Measurements from ENCODE around the gene RAPGEF5.

DNA sequence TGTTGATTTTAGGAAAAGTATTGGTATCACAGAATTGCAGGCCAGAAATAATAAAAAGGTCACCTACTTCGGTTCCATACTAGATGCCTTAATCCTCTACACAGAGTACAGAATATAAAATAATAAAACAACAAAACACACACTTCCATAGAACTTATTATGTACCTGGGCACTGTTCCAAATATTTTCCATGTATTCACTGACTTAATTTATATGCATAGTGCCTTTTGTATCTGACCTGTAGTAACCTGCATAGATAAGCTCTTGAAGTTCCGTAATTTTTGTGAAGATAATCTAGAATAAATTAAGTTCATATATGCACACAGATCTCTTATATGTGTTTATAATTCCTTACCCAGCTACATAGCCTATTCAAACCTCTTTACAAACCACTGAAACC is 78.3 kb downstream of the RAPGEF5 start:
- TF ChIP-seq POLR2A (IDR thresholded peaks at IDR 0.05; ENCODE audit: low read depth, low read length) (no peak), POLR2AphosphoS5 (IDR thresholded peaks at IDR 0.05; ENCODE audit: insufficient read depth, low read depth, low read length) (no peak), EZH2 (IDR thresholded peaks at IDR 0.05; ENCODE audit: borderline replicate concordance, low read depth, low read length, severe bottlenecking) (no peak), JUN (IDR thresholded peaks at IDR 0.05; ENCODE audit: borderline replicate concordance, insufficient read depth, insufficient read length, low read depth) (no peak), GATA2 (IDR thresholded peaks at IDR 0.05; ENCODE audit: insufficient read depth, insufficient read length, low read depth, low read length) (no peak), FOS (IDR thresholded peaks at IDR 0.05; ENCODE audit: borderline replicate concordance, insufficient read depth, low read length) (no peak)
- TF ChIP-seq, protein P1, sequence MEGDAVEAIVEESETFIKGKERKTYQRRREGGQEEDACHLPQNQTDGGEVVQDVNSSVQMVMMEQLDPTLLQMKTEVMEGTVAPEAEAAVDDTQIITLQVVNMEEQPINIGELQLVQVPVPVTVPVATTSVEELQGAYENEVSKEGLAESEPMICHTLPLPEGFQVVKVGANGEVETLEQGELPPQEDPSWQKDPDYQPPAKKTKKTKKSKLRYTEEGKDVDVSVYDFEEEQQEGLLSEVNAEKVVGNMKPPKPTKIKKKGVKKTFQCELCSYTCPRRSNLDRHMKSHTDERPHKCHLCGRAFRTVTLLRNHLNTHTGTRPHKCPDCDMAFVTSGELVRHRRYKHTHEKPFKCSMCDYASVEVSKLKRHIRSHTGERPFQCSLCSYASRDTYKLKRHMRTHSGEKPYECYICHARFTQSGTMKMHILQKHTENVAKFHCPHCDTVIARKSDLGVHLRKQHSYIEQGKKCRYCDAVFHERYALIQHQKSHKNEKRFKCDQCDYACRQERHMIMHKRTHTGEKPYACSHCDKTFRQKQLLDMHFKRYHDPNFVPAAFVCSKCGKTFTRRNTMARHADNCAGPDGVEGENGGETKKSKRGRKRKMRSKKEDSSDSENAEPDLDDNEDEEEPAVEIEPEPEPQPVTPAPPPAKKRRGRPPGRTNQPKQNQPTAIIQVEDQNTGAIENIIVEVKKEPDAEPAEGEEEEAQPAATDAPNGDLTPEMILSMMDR (IDR thresholded peaks at IDR 0.05; ENCODE audit: extremely low read depth in 1 of 2, insufficient read depth in 1 of 2, low read depth in 1 of 2, low read length in 2 of 2) = no peak
- TF ChIP-seq, protein P2, sequence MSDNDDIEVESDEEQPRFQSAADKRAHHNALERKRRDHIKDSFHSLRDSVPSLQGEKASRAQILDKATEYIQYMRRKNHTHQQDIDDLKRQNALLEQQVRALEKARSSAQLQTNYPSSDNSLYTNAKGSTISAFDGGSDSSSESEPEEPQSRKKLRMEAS (IDR thresholded peaks at IDR 0.05; ENCODE audit: insufficient read depth, insufficient read length) = no peak

All from endothelial cell of umbilical vein (primary cell).